ENCODE data around the gene PRDM4.

Gene PRDM4

DNA sequence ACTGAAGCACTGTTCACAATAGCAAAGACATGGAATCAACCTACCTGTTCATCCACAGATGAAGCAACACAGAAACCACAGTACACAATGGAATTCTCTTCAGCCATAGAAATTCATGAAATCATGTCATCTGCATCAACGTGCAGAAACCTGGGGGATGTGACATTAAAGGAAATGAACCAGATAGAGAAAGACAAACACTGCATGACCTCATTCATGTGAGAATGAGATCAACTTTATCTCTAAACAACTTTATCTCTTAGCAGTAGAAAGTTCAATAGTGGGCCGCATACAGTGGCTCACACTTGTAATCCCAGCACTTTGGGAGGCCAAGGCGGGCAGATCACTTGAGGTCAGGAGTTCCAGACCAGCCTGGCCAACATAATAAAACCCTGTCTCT lies 33.5 kb upstream of the PRDM4 start:
- TF ChIP-seq, protein P1, sequence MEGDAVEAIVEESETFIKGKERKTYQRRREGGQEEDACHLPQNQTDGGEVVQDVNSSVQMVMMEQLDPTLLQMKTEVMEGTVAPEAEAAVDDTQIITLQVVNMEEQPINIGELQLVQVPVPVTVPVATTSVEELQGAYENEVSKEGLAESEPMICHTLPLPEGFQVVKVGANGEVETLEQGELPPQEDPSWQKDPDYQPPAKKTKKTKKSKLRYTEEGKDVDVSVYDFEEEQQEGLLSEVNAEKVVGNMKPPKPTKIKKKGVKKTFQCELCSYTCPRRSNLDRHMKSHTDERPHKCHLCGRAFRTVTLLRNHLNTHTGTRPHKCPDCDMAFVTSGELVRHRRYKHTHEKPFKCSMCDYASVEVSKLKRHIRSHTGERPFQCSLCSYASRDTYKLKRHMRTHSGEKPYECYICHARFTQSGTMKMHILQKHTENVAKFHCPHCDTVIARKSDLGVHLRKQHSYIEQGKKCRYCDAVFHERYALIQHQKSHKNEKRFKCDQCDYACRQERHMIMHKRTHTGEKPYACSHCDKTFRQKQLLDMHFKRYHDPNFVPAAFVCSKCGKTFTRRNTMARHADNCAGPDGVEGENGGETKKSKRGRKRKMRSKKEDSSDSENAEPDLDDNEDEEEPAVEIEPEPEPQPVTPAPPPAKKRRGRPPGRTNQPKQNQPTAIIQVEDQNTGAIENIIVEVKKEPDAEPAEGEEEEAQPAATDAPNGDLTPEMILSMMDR (IDR thresholded peaks at IDR 0.05; ENCODE audit: borderline replicate concordance, insufficient read depth, low read depth, low read length), result no peak
- no peak overlapping the region for H3K4me3 ChIP-seq (ENCODE audit: low read depth, low read length)

DNA sequence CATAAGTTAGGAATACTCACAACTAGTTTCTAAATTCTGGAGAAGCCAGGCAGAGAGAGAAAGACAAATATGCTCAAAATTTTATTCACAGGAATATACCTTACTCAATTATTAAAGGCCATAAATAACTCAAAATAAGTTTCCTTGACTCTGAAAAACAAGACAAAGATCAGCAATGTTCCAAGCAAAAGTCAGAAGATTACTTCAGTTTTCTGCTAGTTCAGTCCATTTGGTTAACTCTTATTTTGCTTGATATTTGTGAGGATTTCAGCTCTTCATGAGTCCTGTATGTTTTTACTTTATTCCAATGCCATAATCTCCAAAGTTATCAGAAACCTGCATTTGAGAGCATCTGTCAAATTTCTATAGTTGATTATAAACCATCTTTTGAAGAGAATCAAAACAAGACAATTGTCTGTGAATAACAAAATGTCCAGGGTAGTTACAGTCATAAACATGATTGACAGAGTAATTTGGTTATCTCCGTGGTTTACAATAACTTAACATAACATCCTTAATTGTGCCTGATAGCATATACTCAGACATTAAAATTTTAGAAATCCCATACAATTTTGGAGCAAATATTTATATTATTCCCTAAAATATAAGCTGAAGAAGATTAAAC lies 30.6 kb upstream of the PRDM4 start:
- TF ChIP-seq, protein P1 (IDR thresholded peaks at IDR 0.05; ENCODE audit: borderline replicate concordance, insufficient read depth, low read depth, low read length), result no peak
- H3K4me3 ChIP-seq (ENCODE audit: low read depth, low read length), result no peak overlapping the region

DNA sequence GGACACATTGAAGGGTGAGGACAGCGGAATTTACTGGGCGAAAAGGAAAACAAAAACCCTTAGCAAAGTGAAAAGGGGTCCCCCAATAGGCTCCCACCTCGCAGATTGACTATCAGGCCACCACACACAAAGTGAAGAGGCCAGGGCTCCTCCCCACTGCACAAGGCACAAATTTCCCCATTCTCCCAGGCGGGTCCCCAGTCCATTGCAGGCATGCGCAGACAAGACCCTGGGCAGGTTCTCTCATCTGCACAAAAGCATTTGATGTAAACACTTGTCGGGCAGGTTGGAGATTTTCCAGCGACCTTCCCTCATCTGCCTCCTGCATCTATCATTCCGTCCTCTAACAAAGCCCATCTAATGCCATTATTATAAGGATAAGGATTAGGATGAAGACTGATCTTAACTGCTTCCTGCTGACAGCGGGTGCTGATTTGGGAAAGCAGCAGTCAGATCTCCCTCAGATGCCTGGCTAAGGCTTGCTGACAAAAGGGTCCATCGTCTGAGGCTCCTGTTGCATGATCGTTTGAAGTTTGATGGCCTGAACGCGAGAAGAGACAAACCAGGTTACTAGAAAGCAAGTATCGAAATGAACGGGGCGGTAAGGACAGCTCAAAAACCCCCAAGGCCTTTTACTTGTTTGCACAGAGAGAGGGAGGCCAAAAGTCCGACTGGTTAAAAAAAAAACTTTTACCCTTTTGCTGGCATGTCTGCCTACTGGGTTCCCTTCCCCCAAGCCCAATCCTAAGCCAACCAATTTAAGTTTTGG lies 27.9 kb upstream of the PRDM4 start:
- H3K4me3 ChIP-seq (ENCODE audit: low read depth, low read length), result no peak overlapping the region
- TF ChIP-seq, protein P1 (IDR thresholded peaks at IDR 0.05; ENCODE audit: borderline replicate concordance, insufficient read depth, low read depth, low read length), result no peak

DNA sequence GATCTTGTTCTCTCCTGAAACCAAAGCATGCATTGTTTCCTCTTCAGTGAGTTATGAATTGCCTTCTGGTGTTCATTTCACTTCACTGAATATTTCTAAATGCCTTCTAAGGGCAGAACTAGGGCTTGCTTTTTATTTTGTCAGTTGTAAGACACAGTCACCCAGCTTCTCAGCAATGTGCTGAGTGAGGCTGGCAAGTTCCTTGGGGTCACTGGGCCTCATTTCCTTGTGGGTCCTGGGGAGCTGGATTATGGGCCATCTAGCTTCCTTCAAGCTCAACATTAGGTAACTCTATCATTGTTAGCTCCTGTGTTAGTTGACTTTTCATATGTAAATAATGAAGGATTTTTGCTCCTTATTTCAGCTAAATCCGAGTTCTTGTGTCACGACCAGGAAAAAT lies 27.3 kb upstream of the PRDM4 start:
- TF ChIP-seq, protein P1 (IDR thresholded peaks at IDR 0.05; ENCODE audit: borderline replicate concordance, insufficient read depth, low read depth, low read length), result no peak
- H3K4me3 ChIP-seq (ENCODE audit: low read depth, low read length), result no peak overlapping the region

DNA sequence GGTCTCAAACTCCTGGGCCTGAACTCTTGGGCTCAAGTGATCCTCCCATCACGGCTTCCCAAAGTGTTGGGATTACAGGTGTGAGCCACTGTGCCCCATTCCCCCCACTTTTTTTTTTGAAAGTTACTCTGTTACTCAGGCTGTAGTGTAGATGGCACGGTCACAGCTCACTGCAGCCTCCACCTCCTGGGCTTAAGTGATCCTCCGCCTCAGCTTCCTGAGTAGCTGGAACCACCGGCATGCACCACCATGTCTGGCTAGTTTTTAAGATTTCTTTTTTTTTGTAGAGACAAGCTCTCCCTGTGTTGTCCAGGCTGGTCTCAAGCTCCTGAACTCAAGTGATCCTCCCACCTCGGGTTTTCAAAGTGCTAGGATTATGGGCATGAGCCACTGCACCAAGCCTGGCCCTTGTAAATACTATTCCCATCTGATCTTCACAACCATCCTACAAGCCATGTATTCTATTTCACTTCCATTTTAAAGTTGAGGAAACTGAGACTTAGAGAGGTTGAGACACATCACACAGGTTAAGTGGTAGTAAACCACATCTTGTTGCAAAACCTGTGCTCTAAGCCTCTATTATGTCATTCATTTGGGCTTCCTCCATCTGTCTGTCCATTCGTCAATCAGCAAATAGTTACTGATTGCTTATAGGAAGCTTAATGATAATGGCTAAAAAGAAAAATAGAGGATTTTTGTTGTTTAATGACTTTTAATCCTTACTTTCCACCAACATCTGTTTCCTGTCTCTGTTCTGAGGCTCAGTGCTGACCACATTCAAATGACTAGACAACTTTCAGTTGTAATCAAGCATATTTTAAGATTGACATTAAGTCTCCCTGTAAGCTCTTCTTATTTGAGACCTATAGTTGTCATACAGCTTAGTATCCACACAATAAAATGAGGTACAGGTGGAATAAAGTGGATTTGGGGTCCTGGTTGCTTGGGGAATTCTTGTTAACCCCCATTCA lies 22.8 kb upstream of the PRDM4 start:
- H3K4me3 ChIP-seq (ENCODE audit: low read depth, low read length), result no peak overlapping the region
- TF ChIP-seq, protein P1 (IDR thresholded peaks at IDR 0.05; ENCODE audit: borderline replicate concordance, insufficient read depth, low read depth, low read length), result no peak

DNA sequence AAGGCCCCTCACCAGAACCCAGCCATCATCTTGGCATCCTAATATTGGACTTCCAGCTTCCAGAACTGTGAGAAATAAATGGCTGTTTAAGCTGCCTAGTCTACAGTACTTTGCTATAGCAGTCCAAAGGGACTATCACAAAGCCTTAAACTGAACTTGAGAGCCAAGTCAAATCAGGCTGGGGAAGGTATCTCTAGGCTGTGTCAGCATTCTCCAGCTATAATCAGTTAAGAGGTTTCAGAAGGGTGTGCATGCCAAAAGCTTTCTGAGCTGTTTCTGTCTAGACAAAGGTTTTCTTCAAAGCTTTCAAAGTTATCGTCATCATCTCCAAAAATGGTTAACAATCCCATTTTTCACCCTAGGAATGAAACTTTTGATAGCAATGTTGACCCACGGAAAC lies 21.1 kb upstream of the PRDM4 start:
- H3K4me3 ChIP-seq (ENCODE audit: low read depth, low read length), result no peak overlapping the region
- TF ChIP-seq, protein P1 (IDR thresholded peaks at IDR 0.05; ENCODE audit: borderline replicate concordance, insufficient read depth, low read depth, low read length), result no peak
